GM12878 (cell line): ENCODE data around the gene JUN. TPM values are rescaled to one million over a fixed set of nuclear protein-coding genes. Genes with fewer than 3 reads are reported as not detected.

Experiments
- ATAC-seq: fragments of 200-7000 bp; cut with Tn5 transposase; 3 replicates; pipeline ENCODE4 v1.9.1; 2020; ENCODE audit warnings: mild to moderate bottlenecking, moderate library complexity
- BruUV-seq: library from RNA; stranded (reverse); fragments of 400-500 nt; replicated peaks from 2 replicates; lab custom pipeline; 2021; lab: Mats Ljungman, UMichigan
- CTCF ChIA-PET: fragments of 300-600 bp; sonication (Branson Sonifier 250); formaldehyde crosslinking; extraction: SDS; loops from one replicate; lab custom pipeline; 2021; ENCODE audit warnings: inconsistent platforms; lab: Yijun Ruan, JAX
- POLR2A ChIA-PET: fragments of 350-600 bp; formaldehyde crosslinking; extraction: SDS; loops from one replicate; lab custom pipeline; 2021; ENCODE audit warnings: inconsistent platforms; lab: Charles Lee
- RAD21 ChIA-PET: fragments of 300-600 bp; sonication (Branson Sonifier 250); formaldehyde crosslinking; loops from one replicate; lab custom pipeline; 2023; ENCODE audit warnings: antibody characterized with exemption; ENCODE audit not compliant: unreplicated experiment; lab: Charles Lee
- SMC1A ChIA-PET: fragments of 300-600 bp; sonication (Branson Sonifier 250); formaldehyde crosslinking; loops from one replicate; lab custom pipeline; 2023; ENCODE audit not compliant: unreplicated experiment, uncharacterized antibody; lab: Charles Lee
- DNase-seq: peaks from one replicate; pipeline ENCODE4 v3.0.0-alpha.2; 2011; ENCODE audit warnings: low read depth, low spot score
- FAIRE-seq: peaks from 3 replicates; lab custom pipeline; 2011; peaks lifted over from hg19 to GRCh38; lab: Jason Lieb, UNC
- H2AFZ ChIP-seq: 2 replicates; pipeline ENCODE4 v1.6.0; 2011; ENCODE audit warnings: low read depth, low read length, control low read depth; ENCODE audit not compliant: control insufficient read depth
- H3K27ac ChIP-seq: 2 replicates; pipeline ENCODE4 v1.5.1; 2011; ENCODE audit warnings: control low read depth; ENCODE audit not compliant: control insufficient read depth, insufficient read depth
- H3K27me3 ChIP-seq, 2 experiments: replicated peaks in 1 of 2; 2 replicates each; pipeline versions ENCODE4 v1.6.0 to v1.6.1; 2011; ENCODE audit warnings: low read length in 1 of 2; ENCODE audit not compliant: control insufficient read depth in 2 of 2, insufficient read depth in 2 of 2
- H3K36me3 ChIP-seq, 2 experiments: 2 replicates each; pipeline ENCODE4 v1.5.1; 2011; ENCODE audit warnings: low read length in 1 of 2; ENCODE audit not compliant: control insufficient read depth in 2 of 2, insufficient read depth in 2 of 2
- H3K4me1 ChIP-seq: 2 replicates; pipeline ENCODE4 v1.6.1; 2011; ENCODE audit warnings: mild to moderate bottlenecking, low read length, moderate library complexity, mixed read lengths; ENCODE audit not compliant: control insufficient read depth, insufficient read depth
- H3K4me2 ChIP-seq: 2 replicates; pipeline ENCODE4 v1.6.0; 2011; ENCODE audit warnings: control low read depth; ENCODE audit not compliant: control insufficient read depth, insufficient read depth
- H3K4me3 ChIP-seq: fragments of 200-600 bp; sonication (generic); 2 replicates; pipeline ENCODE4 v1.5.1; 2016
- H3K79me2 ChIP-seq: 2 replicates; pipeline ENCODE4 v1.6.0; 2011; ENCODE audit warnings: low read length; ENCODE audit not compliant: control insufficient read depth, insufficient read depth
- H3K9ac ChIP-seq: 2 replicates; pipeline ENCODE4 v1.8.0; 2011; ENCODE audit warnings: low read length, control low read depth, mixed read lengths; ENCODE audit not compliant: control insufficient read depth, insufficient read depth
- H3K9me3 ChIP-seq: replicated peaks from 3 replicates; pipeline ENCODE4 v1.5.1; 2011; ENCODE audit warnings: mild to moderate bottlenecking, low read length; ENCODE audit not compliant: control insufficient read depth, insufficient read depth
- H4K20me1 ChIP-seq: 2 replicates; pipeline ENCODE4 v1.6.0; 2011; ENCODE audit not compliant: control insufficient read depth, insufficient read depth
- NFXL1 ChIP-seq: fragments of 450-650 bp; IDR thresholded peaks from 2 replicates; pipeline ENCODE4 v1.6.1; 2017; ENCODE audit warnings: antibody characterized with exemption, mild to moderate bottlenecking, borderline replicate concordance
- YY1 ChIP-seq: IDR thresholded peaks from 2 replicates; pipeline ENCODE4 v1.6.1; 2011; ENCODE audit warnings: low read depth, mild to moderate bottlenecking, low read length
- WGBS: methylation state at CpG from one replicate; pipeline ENCODE4 v1.1.6; 2016; ENCODE audit warnings: low lambda C conversion rate; ENCODE audit not compliant: insufficient replicate concordance, insufficient coverage; ENCODE audit errors: missing lambda C conversion rate; 5-methylcytosine and 5-hydroxymethylcytosine counted together
- in situ Hi-C: fragments of 300-500 bp; cut with MboI; formaldehyde crosslinking; loops from 9 replicates; pipeline ENCODE4 v1.14.3; 2018; ENCODE audit warnings: mixed read lengths
- intact Hi-C: fragments of 100-400 bp; cut with micrococcal nuclease; formaldehyde crosslinking; loops from one replicate; pipeline ENCODE4 v1.14.2; 2022; ENCODE audit not compliant: unreplicated experiment
- polyA plus RNA-seq, 11 experiments: library from polyadenylated mRNA; depleted of rRNA in 4 of 11; unstranded in 6 of 11; stranded (reverse) in 5 of 11; fragments of >200 nt; fragmentation: Nextera tagmentation in 4 of 11; fragmentation: Illumina TruSeq in 1 of 11; extraction: Ambion mirVana in 4 of 11; extraction: Trizol in 1 of 11; gene quantifications; 1 replicate in 1 of 11; 2 replicates in 10 of 11; pipeline versions ENCODE4 v1.2.1 to v1.2.3, GENCODE V29; 2011 to 2016; ENCODE audit warnings: inconsistent platforms in 2 of 11, missing spikeins in 2 of 11, low read depth in 1 of 11
- total RNA-seq, 4 experiments: library from RNA; depleted of rRNA in 3 of 4; stranded (reverse); fragments of >200 nt in 3 of 4; fragmentation: Illumina TruSeq in 1 of 4; extraction: Trizol in 1 of 4; gene quantifications; 2 replicates each; pipeline versions ENCODE4 v1.2.1 to v1.2.3, GENCODE V29; 2013 to 2021

The JUN gene
- total and polyA plus RNA-seq, 10 of the 15 experiments (the other 5 are each of a cell fraction or from before 2014, with no cell fraction given), result 0.18 to 8.4 (median 2.8) TPM

- Histone ChIP-seq H3K9ac (no peak overlapping the region), H4K20me1 (no peaks in the 10 kb centered on the region), H3K27ac (no peak overlapping the region), H3K4me2 (no peak overlapping the region), H3K79me2 (no peaks in the 10 kb centered on the region), H3K4me1 (no peaks in the 10 kb centered on the region), H3K36me3 (no peaks in the 10 kb centered on the region), H2AFZ (no peak overlapping the region)
- intact Hi-C loops (loop anchor here (10.0 kb wide), 1 partner anchor 693 kb away; no protein-coding TSS in a partner anchor), in situ Hi-C loops (loop anchor here (5.0 to 25.0 kb wide), 2 partner anchors 970 to 1015 kb away; no protein-coding TSS in a partner anchor)
- FAIRE-seq (no peak), DNase-seq (no peak)
- ChIA-PET RAD21 (interaction anchor here (0.6 to 4.7 kb wide), 7 partner anchors 14 to 1206 kb away, joined by 3 to 37 read pairs (median 3); no protein-coding TSS in a partner anchor), POLR2A (interaction anchor here (0.5 kb wide), 1 partner anchor 25 kb away, joined by 3 read pairs; no protein-coding TSS in a partner anchor), SMC1A (interaction anchor here (0.9 to 5.8 kb wide), 9 partner anchors 25 to 1019 kb away, joined by 3 to 60 read pairs (median 5); no protein-coding TSS in a partner anchor), CTCF (interaction anchor here (0.6 to 8.4 kb wide), 15 partner anchors 15 to 1020 kb away, joined by 3 to 89 read pairs (median 4); no protein-coding TSS in a partner anchor)
- WGBS, result 86% methylated on average over 14 of the region's 14 CpGs
- TF ChIP-seq NFXL1 (no peak), YY1 (0 out of 2 replicates have a peak, but pooled peaks have one; percentile 19)
- TF ChIP-seq, all 136 proteins: peak for 1
- peaks cover 0 to 3% of the 10 kb centered on the region in 2 experiments; a peak in 2 of 4 replicates for H3K27me3 ChIP-seq
- no peak overlapping the region for H3K4me3 ChIP-seq
- H3K9me3 ChIP-seq, result no peaks in the 10 kb centered on the region
- no peak for ATAC-seq
- BruUV-seq, result no TSS peak
Observed at GRCh38 chr1:58741678-58742553, 41.9 kb downstream of the JUN start.
